GM13977 (cell line): ENCODE measurements around the gene SYNDIG1.

Experiments used
- DNase-seq: peaks from one replicate; pipeline ENCODE4 v3.0.0; 2012; ENCODE audit warnings: low spot score
- CTCF ChIP-seq: IDR thresholded peaks from 2 replicates; pipeline ENCODE4 v1.5.1; 2012; ENCODE audit warnings: mild to moderate bottlenecking, control low read depth; ENCODE audit not compliant: insufficient read depth; ENCODE audit errors: extremely low read depth, missing control alignments
- in situ Hi-C: fragments of 300-500 bp; cut with MboI; formaldehyde crosslinking; loops from one replicate; pipeline ENCODE4 v1.12.0; 2022; ENCODE audit warnings: low sequenced_read_pairs, low pct_unique_long_range_greater_than_20kb, mixed read lengths, inconsistent platforms; ENCODE audit not compliant: unreplicated experiment

SYNDIG1 gene

GRCh38 chr20:24425523-24426135 is 43.8 kb upstream of the SYNDIG1 start:
- DNase-seq = no peak
- TF ChIP-seq CTCF = no peak
- in situ Hi-C loops = no loop called here

GRCh38 chr20:24431279-24432045 is 38.0 kb upstream of the SYNDIG1 start:
- in situ Hi-C loops = no loop called here
- DNase-seq = no peak
- TF ChIP-seq CTCF = no peak

GRCh38 chr20:24432046-24432442 is 37.4 kb upstream of the SYNDIG1 start:
- TF ChIP-seq CTCF = no peak
- DNase-seq = no peak
- in situ Hi-C loops = no loop called here

GRCh38 chr20:24436160-24436559 is 33.3 kb upstream of the SYNDIG1 start:
- DNase-seq = no peak
- in situ Hi-C loops = no loop called here
- TF ChIP-seq CTCF = no peak

- in situ Hi-C loops = no loop called here
- TF ChIP-seq CTCF = no peak
- DNase-seq = no peak
These were observed 32.0 kb upstream of the SYNDIG1 start for GRCh38 chr20:24437196-24438082.

GRCh38 chr20:24438331-24438730 is 31.1 kb upstream of the SYNDIG1 start:
- DNase-seq = no peak
- no peak for TF ChIP-seq CTCF
- in situ Hi-C loops = no loop called here
